ENCODE measurements around the gene GALNTL6. TPM values are rescaled to one million over a fixed set of nuclear protein-coding genes. Genes with fewer than 3 reads are reported as not detected.

Gene GALNTL6
- polyA plus RNA-seq, 4 donors, result 0.30 to 0.45 (median 0.31) TPM; not detected in 1

DNA sequence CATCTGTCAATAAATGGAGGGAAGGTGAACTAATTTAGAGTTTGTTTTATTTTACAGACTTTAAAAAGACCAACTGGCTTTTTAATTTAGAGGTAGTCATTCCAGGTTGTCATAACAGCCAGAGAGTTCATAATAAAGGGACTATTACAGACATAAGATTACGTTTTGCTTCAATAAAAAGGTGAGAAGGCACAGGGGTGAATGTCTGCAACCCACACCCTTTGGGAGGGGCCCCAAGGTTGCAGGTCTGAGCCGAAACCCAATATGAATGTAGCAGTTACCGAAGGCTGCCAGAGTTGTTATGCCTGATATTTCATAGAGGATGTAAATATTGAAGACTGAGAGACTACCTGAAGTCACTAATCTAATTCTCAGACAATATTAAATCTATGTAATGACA, 1025.7 kb downstream of the GALNTL6 start:
- Histone ChIP-seq H3K4me3 (ENCODE audit: low read depth in 1 of 3, low read length in 3 of 3) (no peak overlapping the region), H3K36me3 (ENCODE audit: control insufficient read depth in 3 of 3, insufficient read depth in 2 of 3, low read depth in 1 of 3, low read length in 3 of 3) (no peaks in the 10 kb centered on the region), H3K27me3 (ENCODE audit: control insufficient read depth in 3 of 3, insufficient read depth in 3 of 3, low read length in 3 of 3) (no peaks in the 10 kb centered on the region), H3K27ac (ENCODE audit: low read depth in 1 of 3, low read length in 2 of 3) (no peak overlapping the region), H3K4me1 (ENCODE audit: control insufficient read depth in 3 of 3, insufficient read depth in 2 of 3, low read depth in 1 of 3, low read length in 2 of 3) (no peaks in the 10 kb centered on the region), H3K9me3 (ENCODE audit: control insufficient read depth in 2 of 2, insufficient read depth in 1 of 2, low read depth in 1 of 2, low read length in 1 of 2) (no peaks in the 10 kb centered on the region)
- WGBS, 3 donors, result 17 to 56% (median 39%) methylated on average over 3 of the region's 3 CpGs
- no peak for DNase-seq
- FAIRE-seq, result no peak

DNA sequence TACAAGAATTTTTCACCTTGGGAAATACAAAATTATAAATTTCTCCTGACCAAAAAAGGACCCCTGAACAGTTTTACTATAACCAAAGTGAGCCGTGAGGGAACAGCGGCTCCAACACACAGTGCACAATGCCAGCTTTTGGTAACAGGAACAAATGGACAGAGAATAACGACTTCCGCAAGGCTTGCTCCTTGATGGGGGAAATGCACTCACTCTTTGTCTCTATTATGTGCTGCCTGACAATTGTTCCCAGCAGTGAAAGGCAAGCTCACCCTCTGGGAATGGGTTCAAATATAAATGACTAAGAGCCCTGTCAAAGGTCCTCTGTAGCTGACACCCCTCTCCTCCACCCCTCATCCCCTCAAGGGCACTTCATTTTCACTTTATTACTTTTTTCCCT, 1029.6 kb downstream of the GALNTL6 start:
- 89 to 99% (median 92%) methylated on average over 4 of the region's 4 CpGs for WGBS, 3 donors
- FAIRE-seq (no peak), DNase-seq (no peak)
- Histone ChIP-seq H3K27me3 (ENCODE audit: control insufficient read depth in 3 of 3, insufficient read depth in 3 of 3, low read length in 3 of 3) (no peaks in the 10 kb centered on the region), H3K9me3 (ENCODE audit: control insufficient read depth in 2 of 2, insufficient read depth in 1 of 2, low read depth in 1 of 2, low read length in 1 of 2) (no peaks in the 10 kb centered on the region), H3K27ac (ENCODE audit: low read depth in 1 of 3, low read length in 2 of 3) (no peak overlapping the region), H3K4me3 (ENCODE audit: low read depth in 1 of 3, low read length in 3 of 3) (no peak overlapping the region), H3K4me1 (ENCODE audit: control insufficient read depth in 3 of 3, insufficient read depth in 2 of 3, low read depth in 1 of 3, low read length in 2 of 3) (no peaks in the 10 kb centered on the region), H3K36me3 (ENCODE audit: control insufficient read depth in 3 of 3, insufficient read depth in 2 of 3, low read depth in 1 of 3, low read length in 3 of 3) (no peaks in the 10 kb centered on the region)

DNA sequence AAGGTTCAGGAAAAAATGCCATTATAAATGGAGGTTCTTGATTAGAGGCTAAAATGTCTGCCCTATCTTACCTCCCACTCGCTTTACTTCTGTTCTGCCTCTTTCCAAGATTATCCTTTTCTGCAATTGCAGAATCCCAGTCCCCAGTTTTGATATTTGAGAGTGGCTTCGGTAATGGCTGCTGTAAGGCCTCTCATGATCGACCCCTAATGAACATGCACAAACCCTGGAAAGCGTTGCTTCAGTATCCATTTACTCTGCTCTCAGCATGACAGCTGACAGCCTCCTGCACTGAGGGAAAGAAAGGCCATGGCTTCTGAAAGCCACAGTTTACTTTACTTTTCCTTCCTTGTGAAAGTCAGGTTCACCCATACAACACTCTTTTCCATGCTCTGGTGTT, 1030.0 kb downstream of the GALNTL6 start:
- WGBS, 3 donors, result 61 to 89% (median 63%) methylated on average over 4 of the region's 4 CpGs
- no peak for FAIRE-seq

DNA sequence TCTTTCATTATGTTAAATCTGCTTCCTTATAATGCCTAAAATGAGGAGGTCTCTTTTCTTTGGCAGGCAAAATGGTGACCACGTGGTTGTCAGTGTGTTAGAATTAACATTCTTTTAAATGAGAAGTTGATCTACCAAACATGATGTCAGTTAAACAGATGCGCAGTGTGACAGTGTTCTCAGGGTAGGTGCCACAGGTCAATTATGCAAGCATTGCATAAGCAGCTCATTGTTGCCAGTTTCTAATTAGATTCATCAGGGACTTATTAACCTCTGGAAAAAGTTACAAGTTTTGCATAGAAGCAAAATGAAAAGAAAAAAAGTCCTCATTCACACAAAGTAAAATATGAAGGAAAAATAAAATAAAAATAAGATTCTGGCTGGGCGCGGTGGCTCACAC, 1031.4 kb downstream of the GALNTL6 start:
- DNase-seq (no peak), FAIRE-seq (no peak)
- 90 to 91% (median 90%) methylated on average over 4 of the region's 4 CpGs for WGBS, 3 donors
- Histone ChIP-seq H3K9me3 (ENCODE audit: control insufficient read depth in 2 of 2, insufficient read depth in 1 of 2, low read depth in 1 of 2, low read length in 1 of 2) (no peaks in the 10 kb centered on the region), H3K27me3 (ENCODE audit: control insufficient read depth in 3 of 3, insufficient read depth in 3 of 3, low read length in 3 of 3) (no peaks in the 10 kb centered on the region), H3K4me1 (ENCODE audit: control insufficient read depth in 3 of 3, insufficient read depth in 2 of 3, low read depth in 1 of 3, low read length in 2 of 3) (no peaks in the 10 kb centered on the region), H3K36me3 (ENCODE audit: control insufficient read depth in 3 of 3, insufficient read depth in 2 of 3, low read depth in 1 of 3, low read length in 3 of 3) (no peaks in the 10 kb centered on the region), H3K4me3 (ENCODE audit: low read depth in 1 of 3, low read length in 3 of 3) (no peak overlapping the region), H3K27ac (ENCODE audit: low read depth in 1 of 3, low read length in 2 of 3) (no peak overlapping the region)

More for the DNA sequence above, 1030.0 kb downstream of the GALNTL6 start:
- Histone ChIP-seq H3K9me3 (ENCODE audit: control insufficient read depth in 2 of 2, insufficient read depth in 1 of 2, low read depth in 1 of 2, low read length in 1 of 2) (no peaks in the 10 kb centered on the region), H3K27me3 (ENCODE audit: control insufficient read depth in 3 of 3, insufficient read depth in 3 of 3, low read length in 3 of 3) (no peaks in the 10 kb centered on the region), H3K36me3 (ENCODE audit: control insufficient read depth in 3 of 3, insufficient read depth in 2 of 3, low read depth in 1 of 3, low read length in 3 of 3) (no peaks in the 10 kb centered on the region), H3K4me1 (ENCODE audit: control insufficient read depth in 3 of 3, insufficient read depth in 2 of 3, low read depth in 1 of 3, low read length in 2 of 3) (no peaks in the 10 kb centered on the region), H3K27ac (ENCODE audit: low read depth in 1 of 3, low read length in 2 of 3) (no peak overlapping the region), H3K4me3 (ENCODE audit: low read depth in 1 of 3, low read length in 3 of 3) (no peak overlapping the region)
- no peak for DNase-seq

DNA sequence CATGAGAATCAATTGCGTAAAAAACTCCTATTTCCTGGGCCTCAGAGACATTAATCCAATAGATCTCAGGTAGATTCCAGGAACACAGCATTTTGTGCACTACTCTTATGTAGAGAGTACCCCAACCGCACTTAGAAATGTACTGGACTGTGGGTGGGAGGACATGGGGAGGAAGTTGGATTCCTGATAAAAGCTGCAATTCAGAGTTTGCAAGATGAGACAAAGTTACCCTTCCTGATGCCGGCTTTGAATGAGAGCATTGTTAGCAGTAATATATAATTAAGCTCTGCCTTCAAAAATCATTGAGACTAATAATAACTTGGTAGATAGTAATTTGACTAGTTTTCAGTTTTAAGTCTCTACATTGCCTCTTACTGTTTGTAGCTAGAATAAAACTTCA, 1032.1 kb downstream of the GALNTL6 start:
- no peak for DNase-seq
- WGBS, 3 donors, result 77 to 84% (median 79%) methylated on average over 3 of the region's 3 CpGs
- Histone ChIP-seq H3K4me3 (ENCODE audit: low read depth in 1 of 3, low read length in 3 of 3) (no peak overlapping the region), H3K4me1 (ENCODE audit: control insufficient read depth in 3 of 3, insufficient read depth in 2 of 3, low read depth in 1 of 3, low read length in 2 of 3) (no peaks in the 10 kb centered on the region), H3K27me3 (ENCODE audit: control insufficient read depth in 3 of 3, insufficient read depth in 3 of 3, low read length in 3 of 3) (no peaks in the 10 kb centered on the region), H3K27ac (ENCODE audit: low read depth in 1 of 3, low read length in 2 of 3) (no peak overlapping the region), H3K9me3 (ENCODE audit: control insufficient read depth in 2 of 2, insufficient read depth in 1 of 2, low read depth in 1 of 2, low read length in 1 of 2) (no peaks in the 10 kb centered on the region), H3K36me3 (ENCODE audit: control insufficient read depth in 3 of 3, insufficient read depth in 2 of 3, low read depth in 1 of 3, low read length in 3 of 3) (no peaks in the 10 kb centered on the region)
- FAIRE-seq, result no peak

DNA sequence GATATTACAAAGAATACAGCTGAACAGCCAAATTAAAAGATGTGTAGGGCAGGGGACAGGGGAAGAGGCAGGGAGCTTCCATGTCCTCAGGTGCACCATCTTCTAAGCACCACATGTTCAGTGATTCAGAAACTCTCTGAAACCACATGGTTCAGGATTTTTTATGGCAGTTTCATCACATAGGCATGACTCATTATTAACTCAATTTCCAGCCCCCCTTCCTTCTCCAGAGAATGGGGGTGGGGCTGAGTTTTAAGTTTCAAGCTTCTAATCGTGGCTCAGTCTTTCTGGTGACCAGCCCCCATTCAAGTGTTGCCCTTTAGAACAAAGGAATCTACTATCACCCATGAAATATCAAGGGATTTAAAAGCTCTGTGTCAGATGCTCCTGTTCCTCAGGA, 1037.6 kb downstream of the GALNTL6 start:
- Histone ChIP-seq H3K4me3 (ENCODE audit: low read depth in 1 of 3, low read length in 3 of 3) (no peak overlapping the region), H3K27ac (ENCODE audit: low read depth in 1 of 3, low read length in 2 of 3) (no peak overlapping the region), H3K4me1 (ENCODE audit: control insufficient read depth in 3 of 3, insufficient read depth in 2 of 3, low read depth in 1 of 3, low read length in 2 of 3) (no peaks in the 10 kb centered on the region), H3K9me3 (ENCODE audit: control insufficient read depth in 2 of 2, insufficient read depth in 1 of 2, low read depth in 1 of 2, low read length in 1 of 2) (no peaks in the 10 kb centered on the region), H3K36me3 (ENCODE audit: control insufficient read depth in 3 of 3, insufficient read depth in 2 of 3, low read depth in 1 of 3, low read length in 3 of 3) (no peaks in the 10 kb centered on the region), H3K27me3 (ENCODE audit: control insufficient read depth in 3 of 3, insufficient read depth in 3 of 3, low read length in 3 of 3) (no peaks in the 10 kb centered on the region)
- no peak for DNase-seq
- 45 to 71% (median 55%) methylated on average over 1 of the region's 1 CpG for WGBS, 3 donors
- no peak for FAIRE-seq

DNA sequence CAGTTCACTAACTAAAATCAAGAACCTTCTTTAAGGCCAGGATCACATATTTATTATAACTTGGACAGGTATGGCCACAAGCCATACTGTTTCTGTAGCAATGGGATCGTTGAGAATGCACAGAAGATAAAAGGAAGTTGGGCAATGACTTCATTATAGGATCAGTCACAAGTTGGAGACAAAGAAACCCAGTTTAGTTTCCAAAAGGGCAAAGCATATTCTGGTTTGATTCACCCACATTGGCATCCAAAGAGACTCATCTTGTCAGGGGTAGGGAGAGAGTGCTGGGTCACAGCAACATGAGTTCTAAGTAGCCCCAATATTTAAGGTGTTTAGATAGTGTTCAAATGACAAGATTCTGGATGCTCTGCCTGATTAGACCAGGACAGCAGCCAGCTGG, 1038.3 kb downstream of the GALNTL6 start:
- Histone ChIP-seq H3K36me3 (ENCODE audit: control insufficient read depth in 3 of 3, insufficient read depth in 2 of 3, low read depth in 1 of 3, low read length in 3 of 3) (no peaks in the 10 kb centered on the region), H3K4me1 (ENCODE audit: control insufficient read depth in 3 of 3, insufficient read depth in 2 of 3, low read depth in 1 of 3, low read length in 2 of 3) (no peaks in the 10 kb centered on the region), H3K27ac (ENCODE audit: low read depth in 1 of 3, low read length in 2 of 3) (no peak overlapping the region), H3K27me3 (ENCODE audit: control insufficient read depth in 3 of 3, insufficient read depth in 3 of 3, low read length in 3 of 3) (no peaks in the 10 kb centered on the region), H3K9me3 (ENCODE audit: control insufficient read depth in 2 of 2, insufficient read depth in 1 of 2, low read depth in 1 of 2, low read length in 1 of 2) (no peaks in the 10 kb centered on the region), H3K4me3 (ENCODE audit: low read depth in 1 of 3, low read length in 3 of 3) (no peak overlapping the region)
- 0 to 35% (median 0%) methylated on average over 1 of the region's 1 CpG for WGBS, 3 donors
- FAIRE-seq, result no peak
- no peak for DNase-seq

DNA sequence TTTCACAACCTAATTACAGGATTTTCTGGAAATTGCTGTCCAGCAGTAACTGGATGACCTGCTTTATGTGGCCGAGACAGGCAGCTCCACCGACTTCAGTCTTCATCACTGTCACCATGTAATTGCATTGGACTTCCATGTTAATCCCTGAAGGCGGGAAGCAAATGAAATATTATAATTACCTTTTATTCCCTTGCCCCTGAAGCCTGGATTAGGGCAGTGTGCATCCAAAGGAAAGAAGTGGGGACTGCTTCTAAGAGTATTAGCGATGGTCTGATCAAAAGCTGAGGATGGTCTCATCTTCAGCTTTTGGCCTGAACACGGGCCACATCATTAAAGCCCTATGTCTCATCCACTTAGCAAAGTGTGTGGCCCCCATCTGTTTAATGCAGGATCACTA, 1043.8 kb downstream of the GALNTL6 start:
- Histone ChIP-seq H3K27ac (ENCODE audit: low read depth in 1 of 3, low read length in 2 of 3) (no peak overlapping the region), H3K9me3 (ENCODE audit: control insufficient read depth in 2 of 2, insufficient read depth in 1 of 2, low read depth in 1 of 2, low read length in 1 of 2) (no peaks in the 10 kb centered on the region), H3K4me1 (ENCODE audit: control insufficient read depth in 3 of 3, insufficient read depth in 2 of 3, low read depth in 1 of 3, low read length in 2 of 3) (no peaks in the 10 kb centered on the region), H3K4me3 (ENCODE audit: low read depth in 1 of 3, low read length in 3 of 3) (no peak overlapping the region), H3K27me3 (ENCODE audit: control insufficient read depth in 3 of 3, insufficient read depth in 3 of 3, low read length in 3 of 3) (no peaks in the 10 kb centered on the region), H3K36me3 (ENCODE audit: control insufficient read depth in 3 of 3, insufficient read depth in 2 of 3, low read depth in 1 of 3, low read length in 3 of 3) (no peaks in the 10 kb centered on the region)
- DNase-seq, result no peak
- WGBS, 3 donors, result 88 to 92% (median 89%) methylated on average over 5 of the region's 5 CpGs
- FAIRE-seq, result no peak

DNA sequence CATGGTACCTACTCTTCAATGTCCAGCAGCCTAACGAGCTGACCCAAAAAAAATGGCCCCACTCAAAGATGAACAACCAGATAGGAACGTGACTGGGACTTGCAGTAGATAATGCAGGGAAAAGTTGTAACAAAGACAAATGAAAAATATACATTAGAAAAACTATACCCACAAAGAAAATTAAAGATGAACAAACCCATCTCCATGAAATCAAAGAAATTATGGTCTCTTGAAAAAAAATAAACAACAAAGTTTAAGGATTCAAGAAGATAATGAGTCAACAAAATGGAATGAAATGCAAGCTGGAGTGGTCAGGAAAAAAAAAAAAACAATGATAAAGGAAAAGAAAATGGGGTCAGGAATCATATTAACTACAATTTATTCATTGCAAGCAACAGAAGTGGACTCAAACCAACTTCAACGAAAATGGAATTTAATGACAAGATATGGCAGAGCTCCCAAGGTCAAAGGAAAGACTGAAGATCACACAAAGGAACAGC, 1045.6 kb downstream of the GALNTL6 start:
- H3K4me1 ChIP-seq (ENCODE audit: control insufficient read depth in 3 of 3, insufficient read depth in 2 of 3, low read depth in 1 of 3, low read length in 2 of 3), result no peaks in the 10 kb centered on the region
- WGBS, 3 donors, result 66 to 70% (median 68%) methylated on average over 3 of the region's 3 CpGs
- H3K27ac ChIP-seq (ENCODE audit: low read depth in 1 of 3, low read length in 2 of 3), result no peak overlapping the region
- FAIRE-seq (no peak), DNase-seq (no peak)
- no peaks in the 10 kb centered on the region for H3K36me3 ChIP-seq (ENCODE audit: control insufficient read depth in 3 of 3, insufficient read depth in 2 of 3, low read depth in 1 of 3, low read length in 3 of 3)
- no peak overlapping the region for H3K4me3 ChIP-seq (ENCODE audit: low read depth in 1 of 3, low read length in 3 of 3)
- H3K9me3 ChIP-seq (ENCODE audit: control insufficient read depth in 2 of 2, insufficient read depth in 1 of 2, low read depth in 1 of 2, low read length in 1 of 2), result peaks cover 0 to 12% of the 10 kb centered on the region in 2 donors
- H3K27me3 ChIP-seq (ENCODE audit: control insufficient read depth in 3 of 3, insufficient read depth in 3 of 3, low read length in 3 of 3), result no peaks in the 10 kb centered on the region

Data from small intestine (tissue), 7 donors.